ENCODE measurements around the gene SPDYE4. TPM values are rescaled to one million over a fixed set of nuclear protein-coding genes. Genes with fewer than 3 reads are reported as not detected.

Gene SPDYE4
- total and polyA plus RNA-seq, 2 experiments from 2014 or later, result not detected

GRCh38 chr17:8791910-8792270 lies 33.5 kb upstream of the SPDYE4 start:
- Mint-ChIP-seq H3K4me3 (no peak overlapping the region), H3K36me3 (ENCODE audit: low read depth) (peaks cover 11% of the 10 kb centered on the region; the same call in 2 of the 3 replicates), H3K27ac (no peak overlapping the region), H3K9me3 (peaks cover 17% of the 10 kb centered on the region), H3K27me3 (ENCODE audit: insufficient read depth, low read depth, poor library complexity) (no peaks in the 10 kb centered on the region), H3K4me1 (peaks cover 17% of the 10 kb centered on the region)
- H3K36me3 ChIP-seq (ENCODE audit: insufficient read depth), result no peaks in the 10 kb centered on the region
- no peaks in the 10 kb centered on the region for H3K9me2 ChIP-seq (ENCODE audit: insufficient read depth)
- no peaks in the 10 kb centered on the region for H3K79me2 ChIP-seq (replicated peaks; ENCODE audit: insufficient read depth)
- H3K27ac ChIP-seq (ENCODE audit: low read depth), result no peak overlapping the region
- DNase-seq (ENCODE audit: low spot score) (no peak), ATAC-seq (no peak)
- H3K4me1 ChIP-seq (ENCODE audit: insufficient read depth), result peaks cover 11% of the 10 kb centered on the region; the same call in 1 of the 2 replicates
- TF ChIP-seq JUNB (IDR thresholded peaks at IDR 0.05; ENCODE audit: unreplicated experiment), result no peak
- no peak for TF ChIP-seq STAT1 (IDR thresholded peaks at IDR 0.05; ENCODE audit: unreplicated experiment)
- TF ChIP-seq NANOG (IDR thresholded peaks at IDR 0.05; ENCODE audit: borderline replicate concordance), result no peak
- no peak for TF ChIP-seq EZH2 (IDR thresholded peaks at IDR 0.05; ENCODE audit: low read depth, unreplicated experiment)
- no peak for TF ChIP-seq ETS1 (IDR thresholded peaks at IDR 0.05)
- no peak for TF ChIP-seq ZNF331 (CRISPR knock-in tag; IDR thresholded peaks at IDR 0.05; ENCODE audit: low read depth)
- TF ChIP-seq POLR2AphosphoS5 (IDR thresholded peaks at IDR 0.05; ENCODE audit: low read depth), result no peak
- no peak for TF ChIP-seq CREB1 (CRISPR knock-in tag; IDR thresholded peaks at IDR 0.05; ENCODE audit: low read depth)
- no peak for TF ChIP-seq ZNF114 (CRISPR knock-in tag; IDR thresholded peaks at IDR 0.05)
- no peak for TF ChIP-seq CTCF (conservative IDR thresholded peaks at IDR 0.05; ENCODE audit: low read depth in 2 of 2)
- TF ChIP-seq ZNF462 (CRISPR knock-in tag; IDR thresholded peaks at IDR 0.05), result no peak
- TF ChIP-seq REST (IDR thresholded peaks at IDR 0.05; ENCODE audit: unreplicated experiment), result no peak
- no peak for TF ChIP-seq EZH2phosphoT487 (IDR thresholded peaks at IDR 0.05; ENCODE audit: unreplicated experiment)
- H3K4me2 ChIP-seq, result no peak overlapping the region
- H4K20me1 ChIP-seq (replicated peaks; ENCODE audit: insufficient read depth), result no peaks in the 10 kb centered on the region
- H2AFZ ChIP-seq, result no peak overlapping the region
- no peaks in the 10 kb centered on the region for H3F3A ChIP-seq (replicated peaks; ENCODE audit: low read depth)
- no peak overlapping the region for H3K4me3 ChIP-seq
- no peaks in the 10 kb centered on the region for H3K27me3 ChIP-seq (ENCODE audit: insufficient read depth)
